Stimulated activated CD4-positive, alpha-beta T cell treated with anti-CD3 and anti-CD28 coated beads, Interleukin-2, amount 100 ng/mL, for 4 hours (primary cell): ENCODE data around the gene CDC16.
A peak's percentile ranks its signal among the peaks of the same experiment; 100 is the strongest.
"Not testable (repeated sequence)": the region's sequence is repeated elsewhere in the genome, so short reads cannot be mapped to it uniquely, and the experiment has no call there.

ENCODE experiments used
- DNase-seq: peaks from one replicate; pipeline ENCODE4 v3.0.0-alpha.2; 2020; ENCODE audit warnings: low read depth

The CDC16 gene, protein sequence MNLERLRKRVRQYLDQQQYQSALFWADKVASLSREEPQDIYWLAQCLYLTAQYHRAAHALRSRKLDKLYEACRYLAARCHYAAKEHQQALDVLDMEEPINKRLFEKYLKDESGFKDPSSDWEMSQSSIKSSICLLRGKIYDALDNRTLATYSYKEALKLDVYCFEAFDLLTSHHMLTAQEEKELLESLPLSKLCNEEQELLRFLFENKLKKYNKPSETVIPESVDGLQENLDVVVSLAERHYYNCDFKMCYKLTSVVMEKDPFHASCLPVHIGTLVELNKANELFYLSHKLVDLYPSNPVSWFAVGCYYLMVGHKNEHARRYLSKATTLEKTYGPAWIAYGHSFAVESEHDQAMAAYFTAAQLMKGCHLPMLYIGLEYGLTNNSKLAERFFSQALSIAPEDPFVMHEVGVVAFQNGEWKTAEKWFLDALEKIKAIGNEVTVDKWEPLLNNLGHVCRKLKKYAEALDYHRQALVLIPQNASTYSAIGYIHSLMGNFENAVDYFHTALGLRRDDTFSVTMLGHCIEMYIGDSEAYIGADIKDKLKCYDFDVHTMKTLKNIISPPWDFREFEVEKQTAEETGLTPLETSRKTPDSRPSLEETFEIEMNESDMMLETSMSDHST

DNA sequence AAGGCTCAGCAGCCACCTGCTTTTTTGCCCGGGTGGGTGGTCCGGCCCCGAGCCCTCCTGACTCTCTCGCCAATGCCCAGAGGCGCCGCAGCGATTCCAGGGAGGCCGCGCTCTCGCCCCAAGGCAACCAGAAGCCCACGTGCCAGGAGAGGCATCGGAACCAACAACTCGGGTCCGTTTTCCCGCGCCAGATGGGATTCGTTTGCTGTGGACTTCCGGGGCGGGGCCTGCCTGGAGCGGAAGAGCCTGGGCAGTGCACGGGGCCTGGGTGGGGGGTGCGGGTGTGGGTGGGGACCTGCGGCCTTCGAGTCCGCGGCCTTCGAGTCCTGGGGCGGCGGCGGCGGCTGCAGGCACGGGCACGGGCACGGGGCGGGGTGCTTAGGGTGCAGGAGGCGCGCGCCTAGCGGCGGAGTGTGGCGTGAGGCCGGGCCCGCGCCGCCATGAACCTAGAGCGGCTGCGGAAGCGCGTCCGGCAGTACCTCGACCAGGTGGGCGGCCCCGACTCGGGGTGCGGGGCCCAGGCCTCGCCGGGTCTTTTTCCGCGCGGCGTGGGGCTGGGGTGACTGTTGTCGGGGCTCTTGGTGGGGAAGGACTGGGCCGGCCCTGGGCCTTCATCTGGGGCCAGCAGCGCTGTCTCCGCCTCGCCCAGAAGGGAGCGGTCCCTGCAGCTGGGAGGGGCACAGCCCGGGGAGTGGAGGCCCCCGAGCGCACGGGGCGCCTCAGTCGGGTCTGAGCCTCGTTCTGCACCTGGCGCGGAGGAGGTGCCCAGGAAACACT is at the start of gene CDC16:
TSS of gene CDC16 (plus strand) at position 253 of the 777 bp plus-strand sequence. CDS start at position 441, 188 bp downstream.
- DNase-seq, result peak; percentile 80

DNA sequence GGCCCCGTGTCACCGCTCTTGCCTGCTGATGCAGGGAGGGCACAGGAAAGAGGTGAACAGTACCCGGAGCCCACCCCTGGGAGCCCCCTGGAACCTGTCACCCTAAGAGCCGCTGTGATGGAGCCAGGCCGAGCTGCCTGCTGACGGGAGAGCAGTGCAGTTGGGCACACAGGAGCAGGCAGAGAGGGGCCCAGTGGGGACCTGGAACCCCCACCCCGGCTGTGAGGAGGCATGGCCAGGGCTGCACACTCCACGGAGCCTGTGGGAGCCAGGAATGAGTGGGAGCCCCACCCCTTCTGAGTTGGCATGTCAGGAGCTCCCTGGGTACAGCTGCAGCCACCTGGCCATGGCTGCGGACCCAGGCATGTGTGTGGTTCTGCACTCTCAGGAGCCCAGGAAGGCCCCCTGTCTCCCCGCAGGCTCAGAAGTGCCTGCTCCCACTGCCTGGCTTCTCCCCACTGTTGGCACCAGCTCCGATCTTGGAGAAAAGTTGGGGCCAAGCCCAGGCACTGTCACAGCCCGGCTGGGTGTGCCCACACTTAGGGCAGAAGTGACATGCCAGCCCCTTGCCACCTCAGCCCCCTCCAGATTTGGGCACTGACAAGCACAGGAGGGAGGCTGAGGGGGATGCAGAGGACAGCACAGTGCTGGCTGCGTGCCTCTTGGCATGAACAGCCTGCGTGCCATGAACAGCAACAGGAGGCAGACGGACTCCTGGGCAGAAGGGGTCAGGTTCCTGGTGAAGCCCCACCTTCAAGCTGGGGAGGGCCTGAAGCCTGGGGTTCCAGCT is 49.3 kb upstream of the CDC16 start:
- DNase-seq, result no peak

DNA sequence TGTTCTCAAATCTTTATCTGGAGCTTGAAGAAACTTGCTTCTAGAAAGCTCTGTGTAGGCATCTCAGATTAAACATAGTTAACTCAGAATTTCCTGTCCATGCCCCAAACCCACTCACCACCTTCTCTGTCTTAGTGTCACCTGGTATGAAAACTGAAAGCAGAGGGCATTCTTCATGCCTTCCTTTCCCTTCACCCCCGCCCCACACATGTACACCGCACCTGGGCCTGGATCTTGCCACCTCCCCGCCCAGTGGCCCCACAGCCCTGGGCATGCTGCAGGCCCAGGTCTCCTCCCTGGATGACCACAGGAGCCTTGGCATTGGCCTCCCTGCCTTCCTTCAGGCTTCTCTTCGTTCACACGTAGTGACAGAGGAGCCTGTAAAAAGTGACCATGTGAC is 39.8 kb upstream of the CDC16 start:
- DNase-seq, result peak; percentile 15

DNA sequence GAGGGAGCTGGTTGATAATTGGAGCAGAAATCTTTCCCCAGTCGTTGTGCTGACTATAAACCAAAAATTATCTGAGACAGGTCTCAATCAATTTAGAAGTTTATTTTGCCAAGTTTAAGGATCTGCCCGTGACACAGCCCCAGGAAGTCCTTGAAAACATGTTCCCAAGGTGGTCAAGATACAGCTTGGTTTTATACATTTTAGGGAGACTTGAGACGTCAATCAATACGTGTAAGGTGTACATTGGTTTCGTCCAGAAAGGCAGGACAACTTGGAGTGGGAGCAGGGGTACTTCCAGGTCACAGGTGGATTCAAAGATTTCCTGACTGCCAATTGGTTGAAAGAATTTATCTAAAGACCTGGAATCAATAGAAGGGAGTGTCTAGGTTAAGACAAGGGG is 38.1 kb upstream of the CDC16 start:
- no peak for DNase-seq

DNA sequence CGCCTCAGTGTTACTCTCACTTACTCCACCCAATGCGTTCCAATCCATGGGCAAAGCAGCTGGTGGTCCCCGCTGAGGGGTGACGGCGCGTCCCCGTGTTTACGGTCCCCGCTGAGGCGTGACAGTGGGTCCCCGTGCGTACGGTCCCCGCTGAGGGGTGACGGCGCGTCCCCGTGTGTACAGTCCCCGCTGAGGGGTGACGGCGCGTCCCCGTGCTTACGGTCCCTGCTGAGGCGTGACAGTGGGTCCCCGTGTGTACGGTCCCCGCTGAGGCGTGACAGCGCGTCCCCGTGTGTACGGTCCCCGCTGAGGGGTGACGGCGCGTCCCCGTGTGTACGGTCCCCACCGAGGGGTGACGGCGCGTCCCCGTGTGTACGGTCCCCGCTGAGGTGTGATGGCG is 36.1 kb upstream of the CDC16 start:
- no peak for DNase-seq

DNA sequence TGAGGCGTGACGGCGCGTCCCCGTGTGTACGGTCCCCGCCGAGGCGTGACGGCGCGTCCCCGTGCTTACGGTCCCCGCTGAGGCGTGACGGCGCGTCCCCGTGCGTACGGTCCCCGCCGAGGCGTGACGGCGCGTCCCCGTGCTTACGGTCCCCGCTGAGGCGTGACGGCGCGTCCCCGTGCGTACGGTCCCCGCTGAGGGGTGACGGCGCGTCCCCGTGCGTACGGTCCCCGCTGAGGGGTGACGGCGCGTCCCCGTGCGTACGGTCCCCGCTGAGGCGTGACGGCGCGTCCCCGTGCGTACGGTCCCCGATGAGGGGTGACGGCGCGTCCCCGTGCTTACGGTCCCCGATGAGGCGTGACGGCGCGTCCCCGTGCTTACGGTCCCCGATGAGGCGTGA is 35.2 kb upstream of the CDC16 start:
- not testable (repeated sequence) for DNase-seq

DNA sequence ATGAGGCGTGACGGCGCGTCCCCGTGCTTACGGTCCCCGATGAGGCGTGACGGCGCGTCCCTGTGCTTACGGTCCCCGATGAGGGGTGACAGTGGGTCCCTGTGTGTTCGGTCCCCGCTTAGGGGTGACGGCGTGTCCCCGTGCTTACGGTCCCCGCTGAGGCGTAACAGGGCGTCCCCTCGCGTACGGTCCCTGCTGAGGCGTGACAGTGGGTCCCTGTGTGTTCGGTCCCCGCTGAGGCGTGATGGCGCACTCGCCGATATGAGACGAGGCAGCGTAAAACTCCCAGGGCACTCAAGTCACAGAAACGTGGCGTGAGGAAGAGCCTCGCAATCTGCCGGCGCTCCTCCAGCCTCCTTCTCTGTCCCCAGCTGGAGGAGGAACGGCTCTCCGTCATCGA is 34.7 kb upstream of the CDC16 start:
- DNase-seq, result no peak

DNA sequence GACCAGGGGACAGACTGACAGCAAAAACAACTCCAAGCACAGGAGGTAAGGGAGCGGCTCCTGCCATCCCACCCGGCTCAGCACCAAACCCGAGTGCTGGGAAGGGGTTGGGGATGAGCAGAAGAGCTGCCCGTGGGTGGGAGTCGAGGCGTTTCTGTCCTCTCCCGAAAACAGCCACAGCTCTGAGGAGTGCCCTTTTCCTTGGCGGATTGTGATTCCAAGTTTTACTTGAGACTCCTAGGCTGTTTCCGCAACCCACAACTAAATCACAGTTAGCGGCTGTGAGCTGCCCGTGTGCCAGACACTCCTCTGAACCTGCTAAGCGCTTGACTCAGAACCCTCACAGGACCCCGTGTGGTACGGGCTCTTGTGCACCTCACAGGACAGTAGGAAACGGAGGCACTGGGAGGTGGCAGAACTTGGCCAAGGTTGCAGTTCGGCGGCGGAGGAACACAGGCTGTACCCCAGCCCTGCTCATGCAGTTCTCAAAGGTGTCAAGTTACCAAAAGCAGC is 34.2 kb upstream of the CDC16 start:
- no peak for DNase-seq

DNA sequence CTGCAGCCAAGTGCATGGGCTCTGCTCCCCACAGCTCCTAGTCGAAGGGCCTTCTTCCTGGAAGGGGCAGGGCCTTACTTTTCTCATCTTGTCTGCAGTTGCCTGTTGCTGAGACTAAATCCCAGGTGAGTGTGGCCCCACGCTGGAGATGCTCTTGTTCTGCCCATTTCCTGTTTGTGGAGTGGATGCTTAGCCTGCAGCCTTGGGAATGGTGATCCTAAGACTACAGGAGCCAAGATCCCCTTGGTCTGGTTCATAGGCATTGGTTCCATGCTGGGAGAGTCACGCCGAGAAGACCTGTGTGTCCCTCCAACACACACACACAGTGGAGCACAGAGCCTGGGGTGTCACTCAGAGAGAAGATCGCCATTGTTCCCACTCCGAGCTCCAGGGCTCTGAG is 32.1 kb upstream of the CDC16 start:
- no peak for DNase-seq

DNA sequence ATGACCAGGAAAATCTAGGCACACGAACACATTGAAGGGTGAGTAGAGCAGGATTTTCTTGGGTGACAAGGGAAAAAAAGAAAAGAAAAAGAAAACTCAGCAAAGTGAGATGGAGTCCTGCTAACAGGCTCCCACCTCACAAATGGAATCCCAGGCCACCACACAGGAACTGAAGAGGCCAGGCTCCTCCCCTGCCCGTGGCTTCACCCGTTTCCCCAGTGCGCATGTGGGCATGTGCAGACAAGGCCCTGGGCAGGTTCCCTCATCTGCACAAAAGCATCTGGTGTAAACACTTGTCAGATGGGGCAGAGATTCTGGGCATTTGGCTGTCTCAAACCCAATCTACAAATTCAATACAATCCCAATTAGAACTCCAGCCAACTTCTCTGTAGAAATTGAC is 31.2 kb upstream of the CDC16 start:
- DNase-seq, result no peak

DNA sequence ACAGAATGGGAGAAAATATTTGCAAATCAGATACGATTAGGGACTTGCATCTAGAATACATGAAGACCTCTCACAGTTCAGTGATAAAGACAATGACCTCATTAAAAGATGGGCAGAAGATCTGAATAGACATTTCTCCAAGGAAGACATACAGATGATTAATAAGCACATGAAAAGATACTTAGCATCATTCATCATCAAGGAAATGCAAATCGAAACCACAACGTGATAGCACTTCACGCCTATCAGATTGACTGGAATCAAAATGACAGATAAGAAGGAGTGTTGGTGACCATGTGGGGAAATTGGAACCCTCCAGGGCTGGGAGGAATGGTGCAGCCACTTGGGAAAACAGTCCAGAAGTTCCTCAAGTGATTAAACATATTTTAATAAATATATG is 29.8 kb upstream of the CDC16 start:
- no peak for DNase-seq

DNA sequence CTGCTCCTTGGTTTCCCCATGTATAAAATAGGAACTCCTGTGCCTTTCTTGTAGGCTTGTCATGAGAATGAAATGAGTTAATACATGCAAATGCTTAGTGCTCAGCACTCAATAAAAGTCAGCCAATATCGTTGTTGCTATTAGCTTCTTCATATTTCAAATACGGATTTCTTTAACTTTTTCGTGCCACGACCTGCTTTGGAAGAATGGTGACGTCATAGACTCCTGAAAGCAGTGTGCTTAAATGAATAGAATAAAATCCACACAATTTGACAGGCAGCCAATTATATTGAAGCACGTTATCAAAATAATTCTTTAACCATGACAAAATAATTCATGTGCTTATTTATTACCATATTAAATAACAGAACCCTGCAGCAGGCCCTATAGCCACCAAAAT is 26.6 kb upstream of the CDC16 start:
- no peak for DNase-seq

DNA sequence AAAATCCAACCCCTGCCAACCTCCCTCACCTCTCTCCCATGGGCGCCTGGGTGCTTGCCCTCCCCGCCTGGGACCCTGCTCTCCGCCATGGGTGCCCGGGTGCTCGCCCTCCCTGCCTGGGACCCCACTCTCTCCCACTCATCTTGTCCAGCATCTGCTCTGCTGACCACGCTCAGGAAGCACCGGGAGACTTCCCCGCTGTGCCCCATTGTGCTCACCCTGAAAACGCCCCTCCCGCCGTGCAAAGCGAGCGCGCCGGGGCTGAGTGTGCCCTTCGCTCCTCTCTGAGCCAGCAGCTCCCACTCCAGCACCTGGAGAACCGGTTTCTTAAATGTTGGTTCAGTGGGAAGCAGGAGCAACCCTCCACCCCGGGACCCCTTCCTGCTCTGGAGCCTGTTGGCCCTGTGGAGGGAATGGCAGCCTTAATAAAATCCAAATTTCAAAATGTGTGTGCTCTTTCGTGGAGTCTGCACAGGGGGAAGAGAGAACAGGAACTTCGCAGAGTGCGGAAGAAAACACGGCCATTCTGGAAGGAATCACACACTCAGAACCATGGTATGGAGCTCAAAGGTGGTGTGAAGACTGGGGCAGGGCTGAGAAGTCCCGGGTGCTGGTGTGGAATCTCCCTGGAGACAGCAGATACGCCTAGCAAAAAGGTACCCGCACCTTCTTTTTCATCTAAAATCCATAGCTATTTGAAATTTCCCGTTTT is 23.1 kb upstream of the CDC16 start:
- DNase-seq, result no peak

DNA sequence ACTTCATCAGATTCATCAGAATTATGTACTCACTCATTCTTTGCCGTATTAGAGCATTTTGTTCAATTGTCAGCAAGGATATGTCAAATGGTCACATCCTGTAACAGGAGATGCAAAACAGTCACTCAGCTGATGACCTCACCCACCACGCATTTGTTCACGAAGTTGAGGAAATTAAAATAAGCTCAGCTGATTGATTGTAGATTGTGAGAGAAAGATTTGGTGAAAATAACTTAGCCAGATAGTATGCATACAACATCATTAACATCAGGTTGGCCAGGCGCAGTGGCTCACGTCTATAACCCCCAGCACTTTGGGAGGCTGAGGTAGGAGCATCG is 22.6 kb upstream of the CDC16 start:
- DNase-seq, result no peak

DNA sequence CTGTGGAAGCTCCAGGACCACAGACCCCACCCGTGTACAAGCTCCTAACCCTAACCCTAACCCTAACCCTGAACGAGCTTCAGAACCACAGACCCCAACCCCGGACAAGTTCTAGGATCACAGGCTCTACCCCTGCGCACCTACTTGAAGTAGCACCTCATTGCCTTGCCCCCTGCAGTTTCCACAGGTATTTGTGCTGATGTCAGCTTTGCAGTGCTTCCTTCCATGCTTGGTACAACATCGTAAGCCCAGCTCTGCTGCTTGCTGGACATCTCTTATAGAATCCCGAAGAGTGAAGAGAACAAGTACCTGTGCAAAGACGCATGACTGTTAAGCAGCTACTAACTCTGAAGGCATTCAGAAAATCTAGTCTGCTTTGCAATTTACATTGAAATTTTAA is 20.7 kb upstream of the CDC16 start:
- no peak for DNase-seq

DNA sequence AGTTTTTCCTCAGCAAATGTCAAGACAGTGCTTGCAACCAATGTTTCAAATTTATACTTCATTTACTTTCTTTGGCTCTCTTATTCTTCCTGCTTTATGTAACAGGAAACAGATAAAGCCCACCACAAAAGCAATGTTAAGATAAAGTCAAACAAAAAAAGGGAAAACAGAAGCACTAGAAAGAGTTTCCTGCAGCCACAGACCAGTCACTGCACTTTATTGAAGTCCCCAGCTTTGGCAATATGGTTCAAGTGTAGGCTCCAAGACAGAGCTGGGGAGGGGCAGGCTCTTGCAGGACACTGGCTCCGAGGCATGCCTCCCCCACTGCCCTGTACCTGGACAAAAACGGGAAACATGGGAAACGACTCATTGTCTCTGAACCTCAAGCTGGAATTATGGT is 15.3 kb upstream of the CDC16 start:
- no peak for DNase-seq

DNA sequence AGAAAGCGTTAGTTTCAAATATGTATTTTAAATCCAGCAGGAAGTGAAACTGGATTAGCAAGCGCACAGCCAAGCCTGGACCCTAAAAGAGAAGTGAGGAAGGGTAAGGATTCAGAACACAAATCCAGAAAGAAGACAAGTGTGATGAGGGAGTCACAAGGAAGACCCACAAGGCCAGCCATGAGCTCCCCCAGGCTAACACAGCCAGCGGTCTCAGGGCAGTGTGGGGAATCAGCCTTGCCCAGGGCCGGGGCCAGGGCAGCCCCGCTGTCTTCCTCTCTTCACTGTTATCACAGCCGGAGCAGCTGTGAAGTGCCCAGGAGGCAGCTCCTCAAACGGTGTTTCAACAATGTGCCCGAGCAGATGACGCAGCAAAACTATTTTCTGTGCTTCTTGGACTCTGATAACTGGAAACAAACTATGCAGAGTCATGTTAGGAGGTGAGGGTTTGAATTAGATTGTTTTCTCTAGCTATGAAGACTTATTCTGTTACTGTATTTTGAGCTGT is 12.2 kb upstream of the CDC16 start:
- DNase-seq, result no peak

DNA sequence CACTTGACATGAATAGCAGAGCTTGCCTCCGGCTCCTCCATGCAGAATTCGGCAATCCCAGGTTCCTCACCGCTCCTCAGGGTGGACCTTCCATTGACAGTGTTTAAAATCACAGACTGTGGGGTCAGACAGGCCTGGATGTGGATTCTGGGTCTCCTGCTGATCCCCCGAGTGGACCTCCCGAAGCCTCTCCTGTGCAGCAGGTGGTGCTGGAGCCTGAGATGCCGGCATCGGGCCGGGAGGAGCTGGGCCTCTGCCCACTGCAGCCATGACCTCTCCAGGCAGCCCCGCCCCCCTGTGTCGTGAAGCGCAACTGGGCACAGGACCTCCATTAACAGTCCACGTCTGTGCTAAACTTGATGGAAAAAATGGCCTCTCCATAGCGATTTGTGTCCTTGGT is 10.5 kb upstream of the CDC16 start:
- DNase-seq, result no peak

DNA sequence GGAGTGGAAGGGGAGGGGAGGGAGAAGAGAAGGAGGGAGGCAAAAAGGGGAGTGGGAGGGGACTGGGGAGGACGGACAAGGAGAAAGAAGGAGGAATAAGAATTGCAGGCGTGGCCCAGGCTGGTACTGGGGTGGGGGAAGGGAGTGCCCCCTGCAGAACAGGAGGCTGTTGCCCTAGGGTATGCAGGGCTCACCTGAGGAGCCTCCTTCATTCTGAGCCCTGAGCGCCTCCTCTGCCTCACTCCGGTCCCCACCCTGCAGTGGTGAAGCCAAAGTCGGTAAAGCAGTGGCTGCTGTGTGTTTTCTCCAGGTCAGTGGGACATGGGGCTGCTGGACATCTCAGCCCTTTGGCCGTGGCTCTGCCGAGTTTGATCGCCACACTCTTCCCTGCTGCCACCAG is 9.1 kb upstream of the CDC16 start:
- DNase-seq, result no peak

DNA sequence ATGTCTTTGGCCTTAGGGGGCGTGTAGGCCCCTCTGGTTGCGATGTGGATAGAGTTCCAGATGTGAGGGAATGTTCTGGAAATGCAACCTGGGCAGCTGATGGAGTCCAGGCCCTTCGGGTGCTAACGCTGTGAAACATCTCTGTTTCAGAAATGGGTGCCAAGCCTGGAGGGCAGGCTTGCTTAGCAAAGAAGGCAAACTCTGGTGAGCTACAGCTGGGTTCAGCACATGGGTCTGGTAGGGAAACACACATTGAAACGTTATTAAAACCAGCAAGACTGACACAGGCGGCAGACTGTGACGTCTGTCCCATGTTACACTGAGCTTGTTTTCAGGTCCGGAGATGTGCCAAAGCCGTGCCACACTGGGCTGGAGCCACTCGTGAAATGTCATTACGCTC is 8.6 kb upstream of the CDC16 start:
- DNase-seq, result no peak

DNA sequence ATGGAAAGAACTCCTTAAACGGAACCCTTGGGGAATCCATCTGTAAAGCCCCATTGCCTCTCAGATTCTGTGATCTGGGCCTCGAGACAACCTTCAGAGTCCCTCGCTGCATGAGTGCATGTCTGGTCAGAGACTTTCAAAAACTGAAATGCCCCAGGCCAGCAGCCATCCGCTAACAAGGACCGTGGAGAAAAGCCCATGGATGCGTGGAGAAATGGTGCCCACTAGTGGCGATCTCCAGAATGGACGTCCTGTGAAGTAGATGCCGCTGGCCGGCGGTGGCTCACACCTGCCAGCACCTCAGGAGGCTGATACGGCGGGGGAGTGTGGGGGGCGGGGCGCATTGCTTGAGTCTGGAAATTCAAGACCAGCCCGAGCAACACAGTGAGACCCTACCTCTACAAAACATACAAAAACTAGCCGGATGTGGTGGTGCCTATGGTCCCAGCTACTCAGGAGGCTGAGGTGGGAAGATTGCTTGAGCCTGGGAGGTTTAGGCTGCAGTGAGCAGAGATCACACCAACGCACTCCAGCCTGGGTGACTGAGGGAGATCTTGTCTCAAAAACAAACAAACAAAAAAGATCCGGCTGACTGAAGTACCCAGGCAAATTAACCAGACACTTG is 7.9 kb upstream of the CDC16 start:
- DNase-seq, result peak; percentile 74
